ENCODE data around the gene IL17RC.
"Not testable (repeated sequence)": the region's sequence is repeated elsewhere in the genome, so short reads cannot be mapped to it uniquely, and the experiment has no call there.

IL17RC gene

GRCh38 chr3:9887480-9887879 lies 29.4 kb upstream of the IL17RC start:
- ATAC-seq (no peak), DNase-seq (ENCODE audit: low spot score in 2 of 2) (no peak)
- Mint-ChIP-seq H3K36me3 (peaks cover 24% of the 10 kb centered on the region), H3K27ac (no peak overlapping the region), H3K4me1 (peaks cover 11% of the 10 kb centered on the region), H3K4me3 (no peak overlapping the region), H3K9me3 (no peaks in the 10 kb centered on the region)

- no peak overlapping the region for H3K4me3 Mint-ChIP-seq
- H3K9me3 Mint-ChIP-seq, result no peaks in the 10 kb centered on the region
- ATAC-seq (no peak), DNase-seq (ENCODE audit: low spot score in 2 of 2) (no peak)
- H3K36me3 Mint-ChIP-seq, result peaks cover 34% of the 10 kb centered on the region
- H3K4me1 Mint-ChIP-seq, result peaks cover 21% of the 10 kb centered on the region
- peak overlapping the region; percentile 68 for H3K27ac Mint-ChIP-seq
These were observed 28.4 kb upstream of the IL17RC start for GRCh38 chr3:9888540-9888939.

GRCh38 chr3:9889405-9889804 lies 27.5 kb upstream of the IL17RC start:
- H3K27ac Mint-ChIP-seq, result peak overlapping the region; percentile 58
- ATAC-seq, result no peak
- no peaks in the 10 kb centered on the region for H3K9me3 Mint-ChIP-seq
- DNase-seq (ENCODE audit: low spot score in 2 of 2), result no peak
- H3K4me3 Mint-ChIP-seq, result peak overlapping the region; percentile 89
- H3K36me3 Mint-ChIP-seq, result peaks cover 43% of the 10 kb centered on the region
- H3K4me1 Mint-ChIP-seq, result peaks cover 29% of the 10 kb centered on the region

- peaks cover 37% of the 10 kb centered on the region for H3K4me1 Mint-ChIP-seq
- H3K27ac Mint-ChIP-seq, result peak within 1 kb of the TSS; percentile 99
- ATAC-seq, result peak; percentile 89
- H3K36me3 Mint-ChIP-seq, result peaks cover 53% of the 10 kb centered on the region
- H3K9me3 Mint-ChIP-seq, result no peaks in the 10 kb centered on the region
- peak; percentile 92 to 98 for DNase-seq (ENCODE audit: low spot score in 2 of 2)
- H3K4me3 Mint-ChIP-seq, result peak within 1 kb of the TSS; percentile 89
These were observed 26.4 kb upstream of the IL17RC start, which contains the start of gene JAGN1 for GRCh38 chr3:9890249-9891071. TSS of gene JAGN1 (plus strand) at chr3:9890610. CDS start at chr3:9890723, 113 bp downstream.

- H3K36me3 Mint-ChIP-seq, result peaks cover 59% of the 10 kb centered on the region
- H3K4me1 Mint-ChIP-seq, result peaks cover 37% of the 10 kb centered on the region
- H3K4me3 Mint-ChIP-seq, result peak overlapping the region; percentile 89
- no peaks in the 10 kb centered on the region for H3K9me3 Mint-ChIP-seq
- H3K27ac Mint-ChIP-seq, result peak overlapping the region; percentile 99
- DNase-seq (ENCODE audit: low spot score in 2 of 2) (no peak), ATAC-seq (no peak)
These were observed 25.8 kb upstream of the IL17RC start for GRCh38 chr3:9891072-9891622.

GRCh38 chr3:9893739-9894138 lies 23.2 kb upstream of the IL17RC start:
- H3K4me3 Mint-ChIP-seq, result no peak overlapping the region
- no peaks in the 10 kb centered on the region for H3K9me3 Mint-ChIP-seq
- no peak for DNase-seq (ENCODE audit: low spot score in 2 of 2)
- ATAC-seq, result no peak
- peaks cover 44% of the 10 kb centered on the region for H3K4me1 Mint-ChIP-seq
- H3K27ac Mint-ChIP-seq, result peak overlapping the region; percentile 99
- peaks cover 59% of the 10 kb centered on the region for H3K36me3 Mint-ChIP-seq

GRCh38 chr3:9895715-9896114 lies 21.2 kb upstream of the IL17RC start:
- not testable (repeated sequence) for H3K27ac Mint-ChIP-seq; H3K4me3 Mint-ChIP-seq; DNase-seq (ENCODE audit: low spot score in 2 of 2); H3K9me3 Mint-ChIP-seq; ATAC-seq
- peaks cover 45% of the 10 kb centered on the region for H3K4me1 Mint-ChIP-seq
- peaks cover 53% of the 10 kb centered on the region for H3K36me3 Mint-ChIP-seq

- Mint-ChIP-seq H3K4me1 (peaks cover 46% of the 10 kb centered on the region), H3K27ac (peak overlapping the region; percentile 56), H3K36me3 (peaks cover 43% of the 10 kb centered on the region)
- H3K4me3 Mint-ChIP-seq; DNase-seq (ENCODE audit: low spot score in 2 of 2); ATAC-seq; H3K9me3 Mint-ChIP-seq: not testable (repeated sequence)
These were observed 20.0 kb upstream of the IL17RC start for GRCh38 chr3:9896755-9897407.

GRCh38 chr3:9897408-9898372 lies 19.2 kb upstream of the IL17RC start:
- no peak for ATAC-seq
- no peaks in the 10 kb centered on the region for H3K9me3 Mint-ChIP-seq
- H3K27ac Mint-ChIP-seq, result peak overlapping the region; percentile 66
- H3K4me3 Mint-ChIP-seq, result no peak overlapping the region
- H3K36me3 Mint-ChIP-seq, result peaks cover 39% of the 10 kb centered on the region
- peaks cover 48% of the 10 kb centered on the region for H3K4me1 Mint-ChIP-seq
- no peak for DNase-seq (ENCODE audit: low spot score in 2 of 2)

- H3K4me1 Mint-ChIP-seq, result peaks cover 48% of the 10 kb centered on the region
- DNase-seq (ENCODE audit: low spot score in 2 of 2), result no peak
- peak overlapping the region; percentile 66 for H3K27ac Mint-ChIP-seq
- H3K9me3 Mint-ChIP-seq, result no peaks in the 10 kb centered on the region
- no peak overlapping the region for H3K4me3 Mint-ChIP-seq
- H3K36me3 Mint-ChIP-seq, result peaks cover 29% of the 10 kb centered on the region
- no peak for ATAC-seq
These were observed 18.2 kb upstream of the IL17RC start for GRCh38 chr3:9898467-9899241.

GRCh38 chr3:9899289-9899791 lies 17.6 kb upstream of the IL17RC start:
- no peak for DNase-seq (ENCODE audit: low spot score in 2 of 2)
- H3K27ac Mint-ChIP-seq, result no peak overlapping the region

GRCh38 chr3:9900965-9901415 lies 15.9 kb upstream of the IL17RC start:
- not testable (repeated sequence) for H3K9me3 Mint-ChIP-seq; H3K36me3 Mint-ChIP-seq; DNase-seq (ENCODE audit: low spot score in 2 of 2); ATAC-seq
- Mint-ChIP-seq H3K4me1 (peaks cover 39% of the 10 kb centered on the region), H3K27ac (peak overlapping the region; percentile 86), H3K4me3 (peak overlapping the region; percentile 79)

More at GRCh38 chr3:9899289-9899791, 17.6 kb upstream of the IL17RC start:
- ATAC-seq, result no peak
- peaks cover 22% of the 10 kb centered on the region for H3K36me3 Mint-ChIP-seq
- H3K4me1 Mint-ChIP-seq, result peaks cover 47% of the 10 kb centered on the region
- no peak overlapping the region for H3K4me3 Mint-ChIP-seq
- no peaks in the 10 kb centered on the region for H3K9me3 Mint-ChIP-seq

GRCh38 chr3:9901967-9902366 lies 14.9 kb upstream of the IL17RC start:
- Mint-ChIP-seq H3K36me3 (peaks cover 5% of the 10 kb centered on the region), H3K9me3 (no peaks in the 10 kb centered on the region), H3K27ac (peak overlapping the region; percentile 86), H3K4me1 (peaks cover 39% of the 10 kb centered on the region), H3K4me3 (peak overlapping the region; percentile 79)
- ATAC-seq (peak; percentile 73), DNase-seq (ENCODE audit: low spot score in 2 of 2) (no peak)
